HG02973 (cell line): Measurements from ENCODE around the gene CDC16.
"Not testable (repeated sequence)": the region's sequence is repeated elsewhere in the genome, so short reads cannot be mapped to it uniquely, and the experiment has no call there.

Source experiments
- ATAC-seq: cut with Tn5 transposase; IDR thresholded peaks from one replicate; pipeline ENCODE4 v1.9.1; 2021; ENCODE audit warnings: moderate library complexity; ENCODE audit not compliant: unreplicated experiment

CDC16 gene

GRCh38 chr13:114227528-114227927 is 7.2 kb upstream of the CDC16 start:
- ATAC-seq = no peak

- no peak for ATAC-seq
Observed at GRCh38 chr13:114228176-114228575, 6.5 kb upstream of the CDC16 start.

- ATAC-seq = no peak
Observed at GRCh38 chr13:114229506-114229905, 5.2 kb upstream of the CDC16 start.

- no peak for ATAC-seq
Observed at GRCh38 chr13:114230117-114230516, 4.6 kb upstream of the CDC16 start.

- no peak for ATAC-seq
Observed at GRCh38 chr13:114230575-114230974, 4.1 kb upstream of the CDC16 start.

- ATAC-seq = no peak
Observed at GRCh38 chr13:114231886-114232285, 2.8 kb upstream of the CDC16 start.

- ATAC-seq = no peak
Observed at GRCh38 chr13:114234266-114234644, 442 bp upstream of the CDC16 start.

- ATAC-seq = no peak
Observed at GRCh38 chr13:114235697-114236096, 1.0 kb downstream of the CDC16 start.

- no peak for ATAC-seq
Observed at GRCh38 chr13:114236227-114236626, 1.5 kb downstream of the CDC16 start.

- ATAC-seq = no peak
Observed at GRCh38 chr13:114237415-114238112, 2.9 kb downstream of the CDC16 start.

- no peak for ATAC-seq
Observed at GRCh38 chr13:114241918-114242317, 7.2 kb downstream of the CDC16 start.

GRCh38 chr13:114243971-114244370 is 9.3 kb downstream of the CDC16 start:
- ATAC-seq = no peak

GRCh38 chr13:114244637-114245036 is 9.9 kb downstream of the CDC16 start:
- ATAC-seq = no peak

GRCh38 chr13:114248011-114248410 is 13.3 kb downstream of the CDC16 start:
- no peak for ATAC-seq

- ATAC-seq = no peak
Observed at GRCh38 chr13:114249077-114249476, 14.4 kb downstream of the CDC16 start.

GRCh38 chr13:114251639-114252440 is 17.1 kb downstream of the CDC16 start:
- not testable (repeated sequence) for ATAC-seq

GRCh38 chr13:114256547-114256946 is 21.9 kb downstream of the CDC16 start:
- ATAC-seq = no peak

- ATAC-seq = no peak
Observed at GRCh38 chr13:114257014-114257413, 22.3 kb downstream of the CDC16 start.

- ATAC-seq = no peak
Observed at GRCh38 chr13:114258589-114258988, 23.9 kb downstream of the CDC16 start.

GRCh38 chr13:114259374-114259773 is 24.7 kb downstream of the CDC16 start:
- ATAC-seq = no peak

- ATAC-seq = no peak
Observed at GRCh38 chr13:114259974-114260373, 25.3 kb downstream of the CDC16 start.

- ATAC-seq = no peak
Observed at GRCh38 chr13:114260814-114261213, 26.1 kb downstream of the CDC16 start.
